RWPE2 (cell line): ENCODE measurements around the gene AQP12A.
"Not testable (repeated sequence)": the region's sequence is repeated elsewhere in the genome, so short reads cannot be mapped to it uniquely, and the experiment has no call there.

Experiments used
- ATAC-seq: fragments of 200-7000 bp; cut with Tn5 transposase; 3 replicates; pipeline ENCODE4 v1.9.1; 2021; ENCODE audit warnings: low read depth
- DNase-seq: peaks from one replicate; pipeline ENCODE4 v3.0.0-alpha.2; 2020; ENCODE audit warnings: low spot score
- H3K27ac ChIP-seq: fragments of 450-650 bp; 2 replicates; pipeline ENCODE4 v1.5.1; 2017; ENCODE audit warnings: mild to moderate bottlenecking; ENCODE audit not compliant: poor library complexity, severe bottlenecking
- H3K27me3 ChIP-seq: fragments of 250-450 bp; sonication (Bioruptor Pico); 2 replicates; pipeline ENCODE4 v1.5.1; 2021; ENCODE audit warnings: mild to moderate bottlenecking, moderate library complexity; ENCODE audit not compliant: insufficient read depth, poor library complexity, severe bottlenecking
- H3K36me3 ChIP-seq: fragments of 250-450 bp; sonication (Bioruptor Pico); 2 replicates; pipeline ENCODE4 v1.5.1; 2020; ENCODE audit warnings: low read depth, mild to moderate bottlenecking, moderate library complexity
- H3K4me1 ChIP-seq: fragments of 250-450 bp; sonication (Bioruptor Pico); 2 replicates; pipeline ENCODE4 v1.5.1; 2021; ENCODE audit warnings: mild to moderate bottlenecking, moderate library complexity; ENCODE audit not compliant: insufficient read depth, poor library complexity, severe bottlenecking
- H3K4me3 ChIP-seq: fragments of 250-450 bp; sonication (Bioruptor Pico); 2 replicates; pipeline ENCODE4 v1.5.1; 2021; ENCODE audit warnings: mild to moderate bottlenecking, moderate library complexity; ENCODE audit not compliant: severe bottlenecking
- H3K9me3 ChIP-seq: fragments of 250-450 bp; sonication (Bioruptor Pico); 2 replicates; pipeline ENCODE4 v1.5.1; 2021; ENCODE audit warnings: mild to moderate bottlenecking, moderate library complexity; ENCODE audit not compliant: severe bottlenecking
- TF ChIP-seq, protein P1 (sequence below): fragments of 450-650 bp; IDR thresholded peaks from one replicate; pipeline ENCODE4 v1.5.1; 2017; ENCODE audit warnings: mild to moderate bottlenecking, moderate library complexity; ENCODE audit not compliant: poor library complexity, severe bottlenecking

The AQP12A gene

GRCh38 chr2:240688553-240688919, 3.1 kb upstream of the AQP12A start:
- ATAC-seq (no peak), DNase-seq (no peak)
- peaks cover 15% of the 10 kb centered on the region for H3K27me3 ChIP-seq
- TF ChIP-seq, protein P1, sequence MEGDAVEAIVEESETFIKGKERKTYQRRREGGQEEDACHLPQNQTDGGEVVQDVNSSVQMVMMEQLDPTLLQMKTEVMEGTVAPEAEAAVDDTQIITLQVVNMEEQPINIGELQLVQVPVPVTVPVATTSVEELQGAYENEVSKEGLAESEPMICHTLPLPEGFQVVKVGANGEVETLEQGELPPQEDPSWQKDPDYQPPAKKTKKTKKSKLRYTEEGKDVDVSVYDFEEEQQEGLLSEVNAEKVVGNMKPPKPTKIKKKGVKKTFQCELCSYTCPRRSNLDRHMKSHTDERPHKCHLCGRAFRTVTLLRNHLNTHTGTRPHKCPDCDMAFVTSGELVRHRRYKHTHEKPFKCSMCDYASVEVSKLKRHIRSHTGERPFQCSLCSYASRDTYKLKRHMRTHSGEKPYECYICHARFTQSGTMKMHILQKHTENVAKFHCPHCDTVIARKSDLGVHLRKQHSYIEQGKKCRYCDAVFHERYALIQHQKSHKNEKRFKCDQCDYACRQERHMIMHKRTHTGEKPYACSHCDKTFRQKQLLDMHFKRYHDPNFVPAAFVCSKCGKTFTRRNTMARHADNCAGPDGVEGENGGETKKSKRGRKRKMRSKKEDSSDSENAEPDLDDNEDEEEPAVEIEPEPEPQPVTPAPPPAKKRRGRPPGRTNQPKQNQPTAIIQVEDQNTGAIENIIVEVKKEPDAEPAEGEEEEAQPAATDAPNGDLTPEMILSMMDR = no peak
- no peak overlapping the region for H3K27ac ChIP-seq
- no peak overlapping the region for H3K4me3 ChIP-seq
- H3K36me3 ChIP-seq = no peaks in the 10 kb centered on the region
- no peaks in the 10 kb centered on the region for H3K4me1 ChIP-seq
- no peaks in the 10 kb centered on the region for H3K9me3 ChIP-seq

DNA sequence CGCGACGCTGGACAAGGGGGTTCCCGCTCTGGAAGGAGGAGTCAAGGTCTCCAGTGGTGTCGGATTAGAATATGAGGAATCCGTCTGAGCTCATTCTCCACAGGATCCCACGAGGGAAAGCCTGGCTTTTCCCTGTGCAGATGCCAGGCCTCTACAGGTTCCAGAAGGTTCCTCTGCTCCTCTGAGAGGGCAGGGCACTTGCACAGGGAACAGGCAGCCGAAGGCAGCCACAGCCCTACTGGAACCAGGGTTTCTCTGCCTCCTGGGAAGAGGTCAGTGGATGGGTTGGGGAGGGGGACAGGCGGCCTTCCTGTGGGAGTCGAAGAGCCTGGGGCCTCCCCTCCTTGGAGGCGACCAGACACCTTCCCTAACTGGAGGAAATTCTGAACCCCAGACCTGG, 1.7 kb upstream of the AQP12A start:
- Histone ChIP-seq H3K27ac (no peak overlapping the region), H3K4me3 (no peak overlapping the region), H3K4me1 (no peaks in the 10 kb centered on the region), H3K36me3 (no peaks in the 10 kb centered on the region), H3K9me3 (no peaks in the 10 kb centered on the region), H3K27me3 (peaks cover 15% of the 10 kb centered on the region)
- DNase-seq (peak; percentile 20), ATAC-seq (no peak)
- TF ChIP-seq, protein P1 = no peak

DNA sequence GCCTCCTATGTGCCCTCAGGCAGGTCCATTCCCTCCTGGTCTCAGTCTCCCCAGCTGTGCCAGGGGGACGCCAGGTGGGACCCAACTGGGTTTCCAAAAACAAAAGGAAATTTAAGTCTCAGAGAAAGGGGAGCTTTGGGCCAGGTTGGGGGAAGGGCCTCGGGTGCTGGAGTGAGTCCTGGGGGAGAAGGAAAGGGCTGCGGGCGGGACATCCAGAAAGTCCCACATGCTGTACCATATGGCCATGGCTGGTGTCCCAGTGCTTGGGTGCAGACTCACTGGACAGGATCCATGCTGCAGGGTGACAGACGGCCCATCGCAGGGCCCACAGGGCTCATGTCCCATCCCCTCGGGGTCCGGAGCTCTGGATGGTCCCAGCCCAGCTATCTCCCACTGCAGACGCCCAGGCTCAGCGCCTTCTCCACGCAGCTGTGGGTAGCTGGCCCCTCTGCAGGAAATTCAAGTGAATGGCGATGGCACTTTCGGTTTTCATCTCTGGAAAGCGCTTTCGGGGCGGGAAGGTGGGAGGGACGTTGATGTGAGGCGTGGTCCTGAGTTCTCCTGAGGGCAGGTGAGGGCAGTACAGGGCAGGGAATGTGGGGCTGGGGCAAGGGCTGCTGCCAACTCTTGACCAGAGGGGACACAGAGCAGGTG, 1.1 kb upstream of the AQP12A start:
- DNase-seq = peak; percentile 36
- H3K27ac ChIP-seq, H3K4me1 ChIP-seq, ATAC-seq, H3K4me3 ChIP-seq, H3K36me3 ChIP-seq, H3K9me3 ChIP-seq: not testable (repeated sequence)
- H3K27me3 ChIP-seq = peaks cover 15% of the 10 kb centered on the region

GRCh38 chr2:240691075-240691427, 615 bp upstream of the AQP12A start:
- not testable (repeated sequence) for H3K4me3 ChIP-seq, H3K27ac ChIP-seq, ATAC-seq, DNase-seq, H3K4me1 ChIP-seq, H3K9me3 ChIP-seq, H3K36me3 ChIP-seq, H3K27me3 ChIP-seq

GRCh38 chr2:240692583-240693561, 1.2 kb downstream of the AQP12A start:
- not testable (repeated sequence) for H3K36me3 ChIP-seq, ATAC-seq, H3K27ac ChIP-seq, H3K4me3 ChIP-seq, H3K4me1 ChIP-seq, H3K27me3 ChIP-seq, H3K9me3 ChIP-seq
- peak; percentile 22 for DNase-seq

DNA sequence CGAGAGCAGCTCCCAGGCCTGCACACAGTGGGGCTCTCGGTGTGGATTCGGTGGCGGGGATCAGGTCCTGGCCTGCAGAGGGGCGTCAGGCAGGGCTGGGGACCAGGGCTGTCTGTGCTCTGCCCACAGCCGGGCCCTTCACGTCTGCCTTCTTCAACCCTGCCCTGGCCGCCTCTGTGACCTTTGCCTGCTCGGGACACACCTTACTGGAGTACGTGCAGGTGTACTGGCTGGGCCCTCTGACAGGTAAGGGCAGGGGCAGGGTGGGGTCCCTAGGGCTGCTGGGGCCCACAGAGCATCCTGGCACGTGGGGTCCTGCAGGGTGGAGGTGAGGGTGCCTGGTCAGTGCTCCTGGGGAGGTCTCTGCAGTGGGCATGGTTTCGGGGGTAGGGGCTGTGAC, 2.6 kb downstream of the AQP12A start:
- not testable (repeated sequence) for H3K9me3 ChIP-seq, DNase-seq, H3K4me3 ChIP-seq, ATAC-seq, H3K4me1 ChIP-seq, H3K27me3 ChIP-seq, H3K36me3 ChIP-seq, H3K27ac ChIP-seq

DNA sequence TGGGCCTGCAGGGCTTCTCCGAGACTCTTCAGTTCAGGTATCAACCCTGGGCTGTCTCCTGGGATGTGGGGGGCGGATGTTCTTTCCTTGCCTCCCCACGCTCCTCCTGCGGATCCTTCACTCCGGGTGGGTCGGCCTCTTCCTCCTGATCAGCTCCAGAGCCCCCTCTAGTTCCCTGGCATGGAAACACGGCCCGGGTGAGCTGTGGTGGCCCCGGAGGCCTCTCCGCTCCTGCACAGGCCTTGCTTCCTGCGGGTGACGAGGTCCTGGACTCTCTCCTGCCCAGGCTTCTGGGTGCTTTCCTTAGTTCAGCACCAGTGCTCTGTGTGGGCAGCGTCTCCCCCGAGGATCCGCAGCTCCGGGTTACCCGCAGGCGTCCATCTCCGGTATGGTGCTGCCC, 3.9 kb downstream of the AQP12A start:
- not testable (repeated sequence) for H3K4me3 ChIP-seq, H3K27ac ChIP-seq, H3K36me3 ChIP-seq, H3K27me3 ChIP-seq, H3K9me3 ChIP-seq, ATAC-seq, H3K4me1 ChIP-seq, DNase-seq

- not testable (repeated sequence) for H3K9me3 ChIP-seq, H3K4me3 ChIP-seq, H3K36me3 ChIP-seq, H3K27me3 ChIP-seq, DNase-seq, H3K27ac ChIP-seq, H3K4me1 ChIP-seq, ATAC-seq
Observed at GRCh38 chr2:240696469-240696868, 4.8 kb downstream of the AQP12A start.

DNA sequence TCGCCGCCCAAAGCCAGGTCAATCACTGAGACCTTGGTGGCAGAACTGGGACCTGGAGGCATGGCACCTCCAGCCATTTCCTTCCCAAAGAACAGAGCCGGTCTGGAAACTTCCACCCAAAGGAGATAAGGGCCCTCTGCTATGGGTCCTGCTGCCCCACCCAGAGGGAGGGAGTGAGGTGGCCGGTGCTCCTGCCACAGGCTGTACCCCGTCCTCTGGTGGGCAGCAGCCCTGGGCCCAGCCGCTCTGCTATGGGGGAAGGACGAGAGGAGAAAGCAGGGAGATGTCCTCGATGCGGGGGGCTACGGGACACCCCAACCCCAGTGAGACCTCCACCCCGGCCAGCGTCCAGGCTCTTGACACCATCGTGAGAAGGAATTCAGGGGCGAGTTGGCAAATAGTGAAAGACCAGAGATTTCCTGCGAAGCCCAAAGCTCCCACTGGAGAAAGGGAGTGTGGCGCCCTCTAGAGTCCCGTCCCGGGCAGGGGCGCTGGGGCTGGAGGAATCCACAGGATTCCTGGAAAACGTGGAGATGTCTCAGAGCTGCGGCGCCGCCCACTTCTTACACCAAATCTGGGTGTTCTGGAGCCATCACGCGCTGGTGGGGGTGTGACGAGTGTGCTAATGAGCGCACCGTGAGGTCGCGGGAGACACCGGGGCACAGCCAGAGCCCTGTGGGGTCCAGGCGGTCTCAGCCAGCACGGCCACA, 7.3 kb downstream of the AQP12A start:
- peak; percentile 42 for DNase-seq
- H3K36me3 ChIP-seq, H3K27me3 ChIP-seq, H3K4me3 ChIP-seq, H3K4me1 ChIP-seq, H3K9me3 ChIP-seq, H3K27ac ChIP-seq, ATAC-seq: not testable (repeated sequence)
